Upper lobe of left lung (tissue), 4 donors: ENCODE data around the gene IWS1.

ENCODE experiments used
- CTCF ChIP-seq, 6 experiments: fragments of 450-650 bp in 4 of 6; fragments of 200-600 bp in 2 of 6; sonication (generic) in 2 of 6; IDR thresholded peaks; one replicate each; pipeline ENCODE4 v1.5.1; 2016 to 2019; ENCODE audit warnings: antibody characterized with exemption in 6 of 6
- EP300 ChIP-seq, 4 donors: sonication (generic); formaldehyde crosslinking; IDR thresholded peaks; one replicate each; pipeline ENCODE4 v1.5.1; 2017; ENCODE audit warnings: antibody characterized with exemption in 4 of 4, control low read depth in 2 of 4
- POLR2A ChIP-seq, 4 donors: fragments of 450-650 bp; IDR thresholded peaks; one replicate each; pipeline ENCODE4 v1.5.1; 2016 to 2017; ENCODE audit warnings: antibody characterized with exemption in 4 of 4, mild to moderate bottlenecking in 2 of 4

- TF ChIP-seq POLR2A (IDR thresholded peaks at IDR 0.05) (no peak), CTCF (IDR thresholded peaks at IDR 0.05) (no peak), EP300 (IDR thresholded peaks at IDR 0.05) (no peak)
Measured at GRCh38 chr2:127490283-127490682, 36.0 kb downstream of the IWS1 start.
